C4-2B (cell line): ENCODE results near the gene DYRK1B.

Experiments used
- H3K27ac ChIP-seq: fragments of 450-650 bp; 2 replicates; pipeline ENCODE4 v1.5.1; 2017
- CTCF ChIP-seq: fragments of 450-650 bp; conservative IDR thresholded peaks from 2 replicates; pipeline ENCODE4 v1.5.1; 2017; ENCODE audit warnings: mild to moderate bottlenecking
- ZFX ChIP-seq: fragments of 450-650 bp; IDR thresholded peaks from 2 replicates; pipeline ENCODE4 v1.6.1; 2017

Gene DYRK1B

GRCh38 chr19:39864118-39864517 lies 30.2 kb upstream of the DYRK1B start:
- TF ChIP-seq ZFX: no peak
- no peak overlapping the region for H3K27ac ChIP-seq

DNA sequence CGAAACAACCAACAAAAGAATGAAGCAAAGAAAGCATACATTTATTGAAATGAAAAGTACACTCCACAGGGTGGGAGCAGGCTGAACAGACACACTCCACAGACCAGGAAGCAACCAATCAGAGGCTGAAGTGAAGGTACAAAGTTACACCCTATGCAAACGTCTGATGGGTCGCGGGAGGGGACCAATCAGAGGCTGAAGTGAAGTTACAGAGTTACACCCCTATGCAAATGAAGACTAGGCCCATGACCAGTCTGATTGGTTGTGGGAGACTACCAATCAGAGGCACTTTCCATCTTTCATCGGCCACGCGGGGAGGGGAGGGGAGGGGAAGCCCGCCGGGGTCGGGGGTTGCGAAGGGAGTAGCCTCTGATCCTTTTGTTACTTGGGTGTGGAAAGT lies 24.6 kb upstream of the DYRK1B start:
- no peak overlapping the region for H3K27ac ChIP-seq
- TF ChIP-seq CTCF (no peak), ZFX (no peak)

- no peak for TF ChIP-seq CTCF
- TF ChIP-seq ZFX: no peak
- no peak overlapping the region for H3K27ac ChIP-seq
Observed at GRCh38 chr19:39852882-39853281, 18.9 kb upstream of the DYRK1B start.

DNA sequence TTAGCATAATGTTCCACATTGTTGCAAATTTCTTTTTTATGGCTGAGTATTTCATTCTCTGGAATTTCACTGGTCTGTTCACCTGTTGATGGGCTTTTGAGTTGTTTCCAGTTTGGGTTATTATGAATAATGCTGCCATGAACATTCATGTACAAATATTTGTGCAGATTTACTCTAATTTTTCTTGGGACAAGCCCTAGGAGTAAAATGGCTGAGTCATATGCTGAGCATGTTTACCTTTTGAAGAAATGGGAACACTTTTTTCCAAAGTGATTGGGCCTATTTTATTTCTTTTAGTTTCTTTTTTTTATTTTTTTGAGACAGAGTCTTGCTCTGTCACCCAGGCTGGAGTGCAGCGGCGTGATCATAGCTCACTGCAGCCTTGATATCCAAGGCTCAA lies 16.9 kb upstream of the DYRK1B start:
- H3K27ac ChIP-seq: no peak overlapping the region
- TF ChIP-seq CTCF: no peak
- TF ChIP-seq ZFX: no peak

- H3K27ac ChIP-seq: no peak overlapping the region
- TF ChIP-seq CTCF (no peak), ZFX (no peak)
Observed at GRCh38 chr19:39848392-39848791, 14.4 kb upstream of the DYRK1B start.

- H3K27ac ChIP-seq: no peak overlapping the region
- no peak for TF ChIP-seq CTCF
- TF ChIP-seq ZFX: no peak
Observed at GRCh38 chr19:39847525-39847924, 13.6 kb upstream of the DYRK1B start.

DNA sequence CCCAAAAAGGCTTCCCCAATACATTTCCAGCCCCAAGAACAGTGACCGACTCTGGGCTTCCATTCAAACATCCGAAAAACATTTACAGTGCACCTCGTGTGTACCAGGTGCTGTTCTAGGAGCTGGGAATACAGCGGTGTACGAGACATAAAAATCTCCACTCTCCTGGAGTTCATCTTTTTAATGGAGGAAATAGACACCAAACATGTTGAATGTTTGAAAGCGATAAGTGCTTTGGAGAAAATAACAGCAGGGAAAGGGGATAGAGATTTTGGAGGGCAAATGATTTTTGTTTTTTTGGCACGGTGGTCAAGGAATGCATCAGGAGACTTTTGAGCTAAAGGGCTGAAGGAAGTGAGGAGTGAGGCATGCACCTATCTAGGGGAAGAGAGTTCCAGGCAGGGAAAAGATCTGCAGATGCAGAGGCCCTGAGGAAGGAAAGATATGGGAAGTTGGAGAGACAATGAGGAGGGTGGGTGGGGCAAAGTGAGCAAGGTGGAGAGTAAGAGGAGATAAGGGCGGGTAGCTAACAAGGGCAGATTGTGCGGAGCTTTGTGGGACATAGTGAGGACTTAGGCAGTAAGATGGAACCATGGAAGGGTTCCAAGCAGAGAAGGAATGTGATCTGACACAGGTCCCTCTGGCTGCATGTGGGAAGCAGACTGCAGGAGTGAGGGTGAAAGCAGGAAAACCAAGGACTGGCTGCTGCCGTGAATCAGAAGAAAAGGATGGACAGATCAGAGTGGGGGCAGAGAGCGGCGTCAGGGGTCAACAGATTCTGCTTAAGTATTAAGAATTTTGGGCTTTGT lies 12.9 kb upstream of the DYRK1B start:
- TF ChIP-seq ZFX (no peak), CTCF (no peak)
- peak overlapping the region; percentile 93 for H3K27ac ChIP-seq
